ENCODE data around the gene NPHP3. TPM values are rescaled to one million over a fixed set of nuclear protein-coding genes. Genes with fewer than 3 reads are reported as not detected.

NPHP3 gene
- total RNA-seq, 1 experiment from 2014 or later, result 5.8 TPM

GRCh38 chr3:132662212-132662611 lies 60.0 kb downstream of the NPHP3 start:
- no peak overlapping the region for H3K27ac ChIP-seq (ENCODE audit: low read depth, low read length, poor library complexity, severe bottlenecking)
- peaks cover 6% of the 10 kb centered on the region for H3K36me3 ChIP-seq (ENCODE audit: insufficient read depth, low read length, poor library complexity, severe bottlenecking)
- DNase-seq (ENCODE audit: low spot score), result no peak
- peak overlapping the region; percentile 87 for H3K4me3 ChIP-seq (ENCODE audit: low read depth, low read length, poor library complexity, severe bottlenecking)
- H3K27me3 ChIP-seq (replicated peaks; ENCODE audit: insufficient read depth, low read depth, low read length, poor library complexity), result no peaks in the 10 kb centered on the region
- H3K4me1 ChIP-seq (ENCODE audit: insufficient read depth, low read length, poor library complexity, severe bottlenecking), result peaks cover 10% of the 10 kb centered on the region
- POLR2A ChIA-PET (ENCODE audit: low non-redundant PET), result interaction anchor here (0.5 to 0.6 kb wide), 2 partner anchors 56 to 113 kb away, joined by 3 read pairs; no protein-coding TSS in a partner anchor
- intact Hi-C loops (cut with micrococcal nuclease; ENCODE audit: unreplicated experiment), result loop anchor here (5.0 kb wide), 1 partner anchor 60 kb away; the partner anchor contains the start of gene NPHP3
- TF ChIP-seq EZH2 (IDR thresholded peaks at IDR 0.05; ENCODE audit: borderline replicate concordance, low read depth, low read length, poor library complexity, severe bottlenecking) (no peak), CTCF (conservative IDR thresholded peaks at IDR 0.05; ENCODE audit: low read depth, low read length) (no peak)
- no peaks in the 10 kb centered on the region for H3K9me3 ChIP-seq (ENCODE audit: low read depth, low read length, poor library complexity, severe bottlenecking)
- BruUV-seq (replicated peaks), result no TSS peak
- CTCF ChIA-PET, result no interaction called here

GRCh38 chr3:132661101-132661500 lies 61.1 kb downstream of the NPHP3 start:
- ChIA-PET CTCF (interaction anchor here (0.9 kb wide), 1 partner anchor 125 kb away, joined by 3 read pairs; no protein-coding TSS in a partner anchor), POLR2A (ENCODE audit: low non-redundant PET) (interaction anchor here (0.6 kb wide), 1 partner anchor 10 kb away, joined by 3 read pairs; no protein-coding TSS in a partner anchor)
- H3K36me3 ChIP-seq (ENCODE audit: insufficient read depth, low read length, poor library complexity, severe bottlenecking), result peaks cover 2% of the 10 kb centered on the region
- peak overlapping the region; percentile 87 for H3K4me3 ChIP-seq (ENCODE audit: low read depth, low read length, poor library complexity, severe bottlenecking)
- no peak for TF ChIP-seq EZH2 (IDR thresholded peaks at IDR 0.05; ENCODE audit: borderline replicate concordance, low read depth, low read length, poor library complexity, severe bottlenecking)
- TF ChIP-seq CTCF (conservative IDR thresholded peaks at IDR 0.05; ENCODE audit: low read depth, low read length), result no peak
- no peaks in the 10 kb centered on the region for H3K9me3 ChIP-seq (ENCODE audit: low read depth, low read length, poor library complexity, severe bottlenecking)
- H3K27me3 ChIP-seq (replicated peaks; ENCODE audit: insufficient read depth, low read depth, low read length, poor library complexity), result no peaks in the 10 kb centered on the region
- BruUV-seq (replicated peaks), result TSS peak; percentile 34
- peaks cover 10% of the 10 kb centered on the region for H3K4me1 ChIP-seq (ENCODE audit: insufficient read depth, low read length, poor library complexity, severe bottlenecking)
- intact Hi-C loops (cut with micrococcal nuclease; ENCODE audit: unreplicated experiment), result loop anchor here (5.0 kb wide), 1 partner anchor 61 kb away; the partner anchor contains the start of gene NPHP3
- peak overlapping the region; percentile 93 for H3K27ac ChIP-seq (ENCODE audit: low read depth, low read length, poor library complexity, severe bottlenecking)
- no peak for DNase-seq (ENCODE audit: low spot score)

- no peaks in the 10 kb centered on the region for H3K9me3 ChIP-seq (ENCODE audit: low read depth, low read length, poor library complexity, severe bottlenecking)
- ChIA-PET CTCF (no interaction called here), POLR2A (ENCODE audit: low non-redundant PET) (interaction anchor here (0.6 kb wide), 1 partner anchor 10 kb away, joined by 3 read pairs; no protein-coding TSS in a partner anchor)
- H3K4me3 ChIP-seq (ENCODE audit: low read depth, low read length, poor library complexity, severe bottlenecking), result peak overlapping the region; percentile 87
- H3K27me3 ChIP-seq (replicated peaks; ENCODE audit: insufficient read depth, low read depth, low read length, poor library complexity), result no peaks in the 10 kb centered on the region
- no peak for DNase-seq (ENCODE audit: low spot score)
- no TSS peak for BruUV-seq (replicated peaks)
- H3K4me1 ChIP-seq (ENCODE audit: insufficient read depth, low read length, poor library complexity, severe bottlenecking), result peaks cover 10% of the 10 kb centered on the region
- TF ChIP-seq EZH2 (IDR thresholded peaks at IDR 0.05; ENCODE audit: borderline replicate concordance, low read depth, low read length, poor library complexity, severe bottlenecking), result no peak
- no peak for TF ChIP-seq CTCF (conservative IDR thresholded peaks at IDR 0.05; ENCODE audit: low read depth, low read length)
- intact Hi-C loops (cut with micrococcal nuclease; ENCODE audit: unreplicated experiment), result loop anchor here (5.0 kb wide), 1 partner anchor 62 kb away; the partner anchor contains the start of gene NPHP3
- H3K36me3 ChIP-seq (ENCODE audit: insufficient read depth, low read length, poor library complexity, severe bottlenecking), result no peaks in the 10 kb centered on the region
- H3K27ac ChIP-seq (ENCODE audit: low read depth, low read length, poor library complexity, severe bottlenecking), result peak overlapping the region; percentile 93
Observed at GRCh38 chr3:132660811-132661070, 61.5 kb downstream of the NPHP3 start.

Data from A673 (cell line).